HG03457 (cell line): ENCODE measurements around the gene ALG9.

Source experiments
- ATAC-seq: cut with Tn5 transposase; IDR thresholded peaks from one replicate; pipeline ENCODE4 v1.9.1; 2021; ENCODE audit warnings: moderate number of reproducible peaks; ENCODE audit not compliant: unreplicated experiment

The ALG9 gene

DNA sequence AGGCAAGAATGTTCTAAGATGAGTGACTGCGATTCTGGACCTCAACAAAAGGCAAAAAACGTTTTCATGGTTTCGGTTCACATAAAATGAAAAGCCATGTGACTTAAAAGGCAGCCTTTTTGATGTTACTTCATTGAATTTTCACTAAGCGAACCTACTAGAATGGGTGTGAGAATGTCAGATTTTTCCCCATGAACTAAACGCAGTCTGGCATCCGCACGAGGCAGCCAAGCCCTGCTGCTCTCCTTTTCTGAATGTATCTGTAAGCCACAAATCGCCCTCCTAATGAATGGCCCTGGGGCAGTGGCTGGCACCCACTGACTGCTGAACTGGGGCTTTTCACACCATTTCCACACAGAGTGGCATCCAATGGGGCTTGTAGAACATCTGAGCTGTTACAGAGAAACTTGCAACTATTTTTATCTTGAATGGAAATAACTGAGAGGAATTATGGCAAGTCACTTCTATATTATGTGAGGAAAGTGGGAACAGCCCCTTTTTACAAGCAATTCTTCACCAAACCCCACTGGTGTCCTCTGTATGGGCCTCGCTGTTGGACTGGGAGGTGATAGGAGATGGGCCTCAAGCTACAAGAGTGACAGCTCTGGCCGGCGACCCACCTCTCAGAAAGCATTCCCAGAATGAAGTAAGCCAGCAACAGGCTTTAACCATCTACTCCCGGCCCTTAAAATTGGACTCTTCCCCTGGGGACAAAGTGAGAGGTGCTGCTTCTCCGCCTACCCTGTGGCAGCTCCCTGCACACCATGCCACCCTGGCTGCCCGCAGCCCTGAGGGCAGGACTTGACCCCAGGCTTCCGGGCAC lies 134.5 kb downstream of the ALG9 start:
- ATAC-seq, result no peak
